GM11168 (cell line): ENCODE data around the gene DAAM1.

ENCODE experiments used
- in situ Hi-C: fragments of 300-500 bp; cut with MboI; formaldehyde crosslinking; loops from one replicate; pipeline ENCODE4 v1.12.0; 2022; ENCODE audit warnings: low sequenced_read_pairs; ENCODE audit not compliant: unreplicated experiment

DAAM1 gene

DNA sequence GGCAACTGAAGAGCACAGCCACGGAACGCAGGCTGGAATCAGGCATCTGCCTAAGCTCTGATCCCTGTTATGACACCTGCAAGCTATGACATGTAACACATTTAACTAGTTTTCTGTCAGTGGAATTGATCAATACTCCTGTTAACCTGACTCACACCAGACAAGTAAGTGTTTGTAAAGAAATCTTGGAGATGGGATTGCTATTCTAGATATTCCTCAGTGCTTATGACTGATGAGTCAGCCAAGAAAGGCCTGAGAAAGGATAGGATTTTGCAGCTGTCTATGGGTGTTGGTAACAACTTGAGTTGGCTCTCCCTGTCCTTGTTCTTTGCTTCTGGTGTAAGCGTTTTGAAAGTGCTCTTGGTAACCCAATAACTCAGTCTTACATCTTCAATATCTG is 166.2 kb downstream of the DAAM1 start:
- in situ Hi-C loops, result no loop called here

DNA sequence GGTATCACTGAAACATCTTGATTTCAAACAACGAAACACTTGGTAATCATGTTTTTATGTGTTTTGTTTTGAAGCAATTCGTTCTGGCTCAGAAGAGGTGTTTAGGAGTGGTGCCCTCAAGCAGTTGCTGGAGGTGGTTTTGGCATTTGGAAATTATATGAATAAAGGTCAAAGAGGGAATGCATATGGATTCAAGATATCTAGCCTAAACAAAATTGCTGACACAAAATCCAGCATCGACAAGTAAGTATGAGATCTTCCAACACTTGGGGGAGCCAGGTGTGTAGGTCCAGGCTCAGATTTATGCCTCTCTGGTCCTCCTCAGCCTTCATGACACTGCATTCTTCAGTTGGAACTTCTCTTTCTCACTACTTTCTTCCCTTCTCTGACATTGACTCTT is 166.6 kb downstream of the DAAM1 start:
- in situ Hi-C loops, result no loop called here

DNA sequence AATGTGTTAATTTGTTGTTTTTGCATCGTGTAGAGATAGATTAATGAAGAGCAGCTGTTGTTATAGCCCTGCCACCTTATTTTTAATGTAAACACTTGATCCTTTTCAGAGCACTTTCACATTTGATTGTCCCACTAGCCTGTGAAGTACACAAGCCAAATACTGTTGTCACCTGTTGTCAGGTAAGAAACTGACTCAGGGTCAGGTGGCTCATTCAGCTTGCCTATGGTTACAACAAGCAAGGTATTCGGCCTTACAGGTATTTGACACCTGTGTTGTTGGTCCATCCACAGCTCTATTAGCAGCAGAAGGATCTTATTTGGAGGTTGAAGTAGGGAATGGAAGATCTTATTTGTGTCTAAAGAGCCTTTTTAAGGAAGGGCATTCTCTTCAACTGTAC is 167.8 kb downstream of the DAAM1 start:
- in situ Hi-C loops, result no loop called here

DNA sequence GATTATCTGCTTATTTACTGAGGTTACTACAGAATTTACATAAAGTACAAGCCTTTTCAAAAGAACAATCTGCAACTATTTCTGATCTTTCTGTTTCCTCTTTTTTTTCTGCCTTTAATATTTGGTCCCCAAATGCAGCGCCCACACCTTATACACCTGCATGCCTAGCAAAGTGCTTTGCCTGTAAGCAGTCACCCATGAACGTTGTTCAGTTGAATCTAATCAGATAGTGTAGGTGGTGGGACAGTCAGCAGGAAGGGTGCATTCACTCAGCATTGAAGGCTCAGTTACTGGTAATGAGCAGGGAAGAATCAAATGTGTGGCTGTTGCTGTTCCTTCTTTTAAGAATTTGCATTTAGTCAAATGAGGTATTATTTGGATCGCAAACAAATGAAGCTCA is 168.3 kb downstream of the DAAM1 start:
- in situ Hi-C loops, result no loop called here

DNA sequence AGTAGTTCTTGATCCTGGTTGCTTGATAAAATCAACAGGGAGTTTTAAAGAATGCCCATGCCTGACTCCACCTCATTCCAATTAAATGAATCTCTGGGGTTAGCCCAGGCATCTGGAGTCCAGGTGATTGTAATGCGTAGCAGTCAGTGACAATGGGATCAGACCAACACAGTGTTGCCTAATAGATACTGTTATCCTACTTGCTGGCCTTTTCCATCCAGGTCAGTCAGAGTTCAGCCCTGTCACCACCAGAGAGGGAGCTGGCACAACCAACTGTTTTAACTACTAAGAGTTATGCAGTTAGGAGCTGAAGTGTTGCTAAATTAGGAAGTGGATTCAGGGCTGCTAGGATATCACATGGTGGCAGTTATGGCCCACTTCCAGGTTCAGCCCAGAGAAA is 169.6 kb downstream of the DAAM1 start:
- in situ Hi-C loops, result no loop called here

DNA sequence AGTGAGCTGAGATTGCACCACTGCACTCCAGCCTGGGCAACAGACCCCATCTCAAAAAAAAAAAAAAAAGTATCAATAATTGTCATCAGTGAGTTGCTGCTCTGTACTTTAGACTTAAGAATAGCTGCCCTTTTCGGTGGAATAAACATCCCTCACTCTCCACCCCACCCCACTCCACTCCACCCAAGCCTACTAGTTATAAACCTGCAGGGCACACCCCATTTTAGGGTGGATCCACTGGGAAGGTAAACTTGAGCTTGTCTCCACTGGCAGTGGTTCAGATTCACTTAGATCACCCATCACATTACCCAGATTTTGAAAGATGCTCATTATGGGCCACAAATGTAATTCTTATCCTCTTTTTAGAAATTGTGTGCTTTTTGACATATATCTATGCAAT is 170.3 kb downstream of the DAAM1 start:
- in situ Hi-C loops, result no loop called here

DNA sequence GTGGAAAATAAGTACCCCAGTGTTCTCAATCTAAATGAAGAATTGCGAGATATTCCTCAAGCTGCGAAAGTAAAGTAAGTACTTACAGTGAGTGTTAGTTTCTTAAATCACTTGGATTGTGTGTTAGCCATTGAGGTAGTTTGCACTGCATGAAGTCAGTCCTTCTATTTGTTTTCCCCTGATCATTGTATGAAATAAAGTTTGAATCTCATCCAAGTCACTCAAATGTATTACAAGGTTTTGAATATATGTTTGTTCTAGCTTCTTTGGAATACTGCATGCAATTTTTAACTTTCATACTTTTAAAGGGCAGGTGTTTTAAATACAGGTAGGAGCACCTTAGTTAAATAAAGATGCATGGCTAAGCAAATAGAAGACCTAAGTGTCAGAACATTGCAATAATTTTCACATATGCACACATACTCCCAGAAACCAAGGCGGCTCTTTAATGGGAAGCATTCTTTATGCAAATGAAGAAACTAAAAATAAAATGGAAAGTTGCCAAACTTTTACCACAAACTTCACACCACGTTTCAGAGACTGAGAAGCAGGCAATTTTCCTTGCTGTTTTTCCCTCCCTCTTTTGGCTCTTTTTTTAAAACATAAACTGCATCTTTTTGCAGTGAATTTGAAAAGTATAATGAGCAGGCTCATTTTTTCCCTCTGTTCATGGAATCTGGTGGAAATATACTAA is 171.1 kb downstream of the DAAM1 start:
- in situ Hi-C loops, result no loop called here

DNA sequence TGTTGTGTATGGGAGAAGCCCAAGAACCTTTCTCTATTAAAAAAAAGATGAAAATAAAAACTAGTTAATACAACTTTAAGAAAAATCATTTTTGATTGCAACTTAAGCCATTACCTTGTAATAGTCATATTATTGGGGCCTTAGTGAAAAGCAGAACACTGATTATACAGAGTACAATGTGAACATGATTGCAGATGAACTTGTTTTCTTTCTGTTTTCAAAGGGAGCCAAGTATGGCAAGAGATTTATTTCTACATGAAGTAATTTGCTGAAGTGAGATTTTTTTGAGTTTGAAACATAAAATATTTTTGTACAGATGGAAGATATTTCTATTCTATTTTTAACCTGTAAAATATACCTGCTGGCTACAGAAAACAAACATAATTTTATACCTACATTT is 171.8 kb downstream of the DAAM1 start:
- in situ Hi-C loops, result no loop called here

DNA sequence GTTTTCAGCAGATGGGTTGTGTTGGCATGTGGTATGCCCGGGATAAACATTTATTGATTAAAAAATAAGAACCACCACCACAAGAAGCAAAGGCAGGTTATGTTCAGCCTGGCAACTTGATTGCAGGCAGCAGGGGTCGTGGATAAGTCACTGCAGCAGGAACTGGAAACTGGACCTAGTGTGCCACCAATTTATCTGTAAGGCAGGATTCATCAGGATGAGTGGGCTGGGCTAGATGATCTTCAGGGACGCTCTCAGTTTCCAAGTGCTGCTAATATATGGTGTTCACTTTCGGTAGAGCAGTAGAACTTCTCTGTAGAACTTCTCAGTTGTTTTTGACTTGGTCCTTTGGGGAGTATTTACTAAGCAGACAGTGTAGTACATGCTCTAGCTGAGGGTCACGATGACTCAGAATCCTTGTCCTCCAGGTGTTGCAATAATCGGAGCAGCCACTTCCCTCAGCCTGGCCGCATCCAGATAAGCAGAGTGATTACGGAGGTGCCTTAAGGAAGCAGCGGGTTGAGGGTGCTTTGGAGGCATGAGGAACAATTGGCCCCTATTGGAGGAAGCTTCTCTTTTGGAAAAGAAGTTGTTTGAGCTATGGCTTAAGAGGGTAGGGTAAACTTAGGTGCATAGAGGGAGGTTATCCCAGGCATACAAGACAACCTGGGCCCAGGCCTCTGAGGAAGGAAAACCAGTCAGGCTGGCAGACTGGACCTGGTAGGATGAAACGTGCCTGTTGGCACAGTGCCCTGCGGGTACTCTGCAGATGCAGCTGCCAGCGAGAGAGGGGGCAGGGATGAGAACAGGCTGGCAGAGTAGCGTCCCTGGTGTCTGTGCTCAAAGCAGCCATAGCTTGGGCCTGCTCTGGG is 172.7 kb downstream of the DAAM1 start:
- in situ Hi-C loops, result no loop called here

DNA sequence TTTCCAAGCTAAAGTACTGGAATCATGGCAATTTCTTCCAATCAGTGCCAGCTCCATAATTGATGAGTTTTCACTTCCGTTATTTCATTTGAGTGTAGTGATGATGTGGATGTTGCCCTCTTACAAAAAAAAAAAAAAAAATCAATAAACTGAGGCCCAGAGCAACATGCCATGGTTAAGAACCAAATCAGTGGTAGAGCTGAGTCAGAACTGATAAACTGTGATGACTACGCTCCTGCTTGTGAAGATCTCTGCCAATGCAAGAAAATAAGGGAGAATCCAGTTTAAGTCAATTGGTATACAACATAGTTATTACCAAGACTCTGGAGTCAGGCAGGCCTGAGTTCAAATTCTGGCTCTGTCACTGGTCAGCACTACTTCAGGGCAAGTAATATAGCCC is 174.0 kb downstream of the DAAM1 start:
- in situ Hi-C loops, result no loop called here

DNA sequence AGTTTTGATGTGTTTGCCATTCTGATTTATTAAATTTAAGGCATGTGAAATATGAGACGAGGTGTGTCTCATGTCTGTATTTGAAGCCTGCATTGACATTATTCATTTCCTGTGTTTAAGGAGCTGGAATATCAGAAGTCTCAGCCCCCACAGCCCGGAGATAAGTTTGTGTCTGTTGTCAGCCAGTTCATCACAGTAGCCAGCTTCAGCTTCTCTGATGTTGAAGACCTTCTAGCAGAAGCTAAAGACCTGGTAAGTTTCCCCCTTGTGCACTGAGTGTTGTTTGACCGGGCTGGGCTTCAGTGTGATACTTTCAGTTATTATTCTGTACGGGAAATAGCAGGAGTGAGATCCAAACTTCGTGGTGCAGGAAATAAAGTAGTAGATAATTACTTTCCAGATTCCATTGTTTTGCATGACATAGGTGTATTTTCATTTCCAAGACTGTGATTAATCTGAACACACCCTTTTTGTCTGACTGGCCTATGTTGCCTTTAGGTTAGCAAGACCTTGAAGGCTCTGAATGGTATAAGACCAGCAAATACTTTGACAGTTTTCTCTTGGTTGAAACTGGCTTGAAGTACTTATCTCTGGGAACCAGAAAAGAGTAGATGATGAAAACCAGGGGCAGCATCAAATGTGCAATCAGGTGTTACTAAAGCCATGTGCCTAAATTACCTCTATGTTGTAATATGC is 175.2 kb downstream of the DAAM1 start:
- in situ Hi-C loops, result no loop called here

DNA sequence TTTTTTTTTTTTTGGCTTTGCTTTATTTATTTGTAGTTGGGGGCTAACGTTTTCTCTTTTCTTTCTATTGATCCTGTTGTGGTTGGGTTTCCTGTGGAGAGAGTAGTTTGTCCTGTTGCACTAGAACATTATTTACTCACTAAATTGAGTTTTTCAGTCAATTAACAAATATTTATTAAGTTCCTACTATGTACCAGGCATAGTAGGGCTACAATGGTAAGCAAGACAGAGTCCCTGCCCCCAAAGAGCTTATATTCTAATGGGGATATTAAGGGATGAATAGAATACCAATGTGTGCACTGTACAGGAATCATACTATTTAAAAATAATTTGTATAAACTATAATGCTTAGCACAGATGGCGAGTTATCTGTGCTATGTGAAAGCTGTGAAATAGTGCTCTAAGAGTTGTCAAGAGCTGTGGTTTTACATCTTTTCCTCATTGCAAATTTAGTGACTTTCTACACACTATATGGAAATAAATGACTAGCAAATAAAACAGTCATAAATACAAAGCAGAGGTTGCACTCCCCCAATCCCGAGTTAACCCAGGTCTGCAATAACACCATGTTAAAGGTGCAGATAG is 181.8 kb downstream of the DAAM1 start:
- in situ Hi-C loops, result no loop called here

DNA sequence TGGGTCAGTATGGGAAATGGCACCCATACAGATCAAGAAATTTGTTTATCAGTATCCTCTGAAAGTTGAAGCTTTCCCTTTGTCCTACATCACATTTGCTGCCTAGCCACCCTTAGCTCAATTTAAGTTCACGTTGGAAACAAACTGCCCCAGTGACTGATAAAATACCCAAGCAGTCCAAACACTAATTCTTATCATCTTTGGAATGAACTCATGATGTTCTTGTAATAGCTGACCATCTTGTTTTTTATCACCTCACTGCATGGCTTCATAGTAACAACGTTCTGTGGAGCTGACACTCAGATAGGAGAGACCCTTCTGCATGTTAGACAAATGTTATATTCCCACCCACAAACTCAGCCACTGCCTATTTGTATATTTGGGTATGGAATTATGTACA is 183.3 kb downstream of the DAAM1 start:
- in situ Hi-C loops, result no loop called here

DNA sequence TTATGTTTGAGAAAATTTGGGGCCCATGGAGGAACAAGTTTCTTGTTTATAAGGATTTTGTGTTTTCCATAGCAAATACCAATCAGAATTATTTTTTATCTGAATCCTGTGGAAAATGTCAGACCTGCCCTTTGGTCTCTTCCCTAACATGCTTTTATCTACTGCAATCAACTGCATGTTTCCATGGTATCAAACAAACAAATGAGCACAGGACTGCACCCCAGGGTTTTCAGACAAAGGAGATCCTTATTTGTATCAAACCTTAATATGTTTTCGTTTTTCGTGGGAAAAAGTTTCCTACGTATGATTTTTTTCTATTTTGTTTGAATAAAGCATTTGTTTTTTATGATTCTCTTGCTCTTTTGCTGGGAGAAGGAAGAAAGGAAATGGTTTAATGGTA is 185.6 kb downstream of the DAAM1 start:
- in situ Hi-C loops, result no loop called here

DNA sequence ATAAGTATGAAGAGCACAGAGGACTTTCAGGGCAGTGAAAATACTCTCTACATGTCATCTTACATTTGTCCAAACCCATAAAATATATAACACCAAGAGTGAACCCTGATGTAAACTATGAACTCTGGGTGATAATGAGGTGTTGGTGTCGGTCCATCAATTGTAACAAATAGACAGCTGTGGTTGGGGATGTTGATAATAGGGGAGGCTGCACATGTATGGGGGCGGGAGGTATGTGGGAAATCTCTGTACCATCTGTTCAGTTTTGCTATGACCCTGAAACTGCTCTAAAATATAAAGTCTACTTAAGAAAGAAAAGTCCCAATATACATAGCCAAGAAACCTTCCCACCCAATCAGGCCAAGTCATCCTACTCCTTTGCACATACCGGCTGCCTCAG is 188.2 kb downstream of the DAAM1 start:
- in situ Hi-C loops, result no loop called here

DNA sequence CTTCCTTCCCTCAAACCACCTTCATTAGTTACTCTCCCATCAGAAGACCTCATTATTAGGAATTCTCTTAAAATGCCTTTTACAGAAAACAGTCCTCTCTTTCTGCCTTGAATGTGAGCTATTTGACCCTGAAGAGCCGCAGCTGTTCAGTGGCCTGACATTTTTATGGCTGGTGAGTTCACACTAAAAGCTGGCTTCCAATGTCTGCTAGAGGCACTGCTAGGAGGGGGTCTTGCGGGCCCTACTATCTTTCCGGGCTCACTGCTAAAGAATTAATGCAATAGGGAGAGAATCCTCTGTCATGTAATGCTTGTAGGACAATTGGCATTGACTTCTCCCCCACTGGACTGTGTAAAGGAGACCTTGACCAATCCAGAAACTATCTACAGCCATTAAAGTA is 189.0 kb downstream of the DAAM1 start:
- in situ Hi-C loops, result no loop called here

DNA sequence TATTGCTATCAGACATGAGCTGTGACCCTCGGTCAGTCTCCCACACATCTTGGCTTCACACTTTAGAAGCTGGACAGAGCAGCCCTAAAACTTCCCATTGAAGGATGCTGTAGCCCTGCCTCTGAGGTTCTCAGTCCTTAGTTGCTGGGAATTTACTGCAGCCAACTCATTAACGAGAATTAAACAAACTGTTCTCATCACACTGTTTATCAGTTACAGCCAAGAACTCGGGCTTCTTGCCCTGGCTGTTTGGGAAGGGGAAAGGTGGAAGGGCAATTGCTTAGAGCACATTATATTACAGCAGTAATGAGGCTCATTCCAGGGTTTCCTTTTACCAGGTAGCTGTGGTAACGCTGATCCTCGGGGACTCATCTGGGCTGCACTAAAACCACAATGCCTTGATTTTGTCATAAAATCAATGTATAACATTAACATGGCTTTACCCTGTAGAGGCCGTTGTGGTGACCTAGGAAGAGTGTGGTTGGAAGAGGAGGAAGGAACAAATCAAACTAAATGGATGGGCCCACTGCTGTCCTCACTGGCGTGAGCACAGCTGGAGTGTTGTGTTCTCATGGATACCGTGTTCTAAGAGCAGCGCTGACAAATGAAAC is 189.6 kb downstream of the DAAM1 start:
- in situ Hi-C loops, result no loop called here

DNA sequence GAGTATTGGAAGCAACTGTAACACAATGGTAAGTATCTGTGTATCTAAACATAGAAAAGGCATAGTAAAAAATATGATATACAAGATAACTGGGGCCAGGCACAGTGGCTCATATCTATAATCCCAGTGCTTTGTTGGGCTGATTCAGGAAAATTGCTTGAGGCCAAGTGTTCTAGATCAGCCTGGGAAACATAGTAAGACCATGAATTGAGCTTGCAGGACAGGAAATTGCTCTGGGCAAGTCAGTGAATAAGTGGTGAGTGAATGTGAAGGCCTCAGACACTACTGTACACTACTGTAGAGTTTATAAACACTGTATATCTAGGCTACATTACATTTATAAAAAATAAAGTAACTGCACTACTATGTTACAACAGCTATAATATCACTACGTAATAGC is 201.5 kb downstream of the DAAM1 start:
- in situ Hi-C loops, result no loop called here

DNA sequence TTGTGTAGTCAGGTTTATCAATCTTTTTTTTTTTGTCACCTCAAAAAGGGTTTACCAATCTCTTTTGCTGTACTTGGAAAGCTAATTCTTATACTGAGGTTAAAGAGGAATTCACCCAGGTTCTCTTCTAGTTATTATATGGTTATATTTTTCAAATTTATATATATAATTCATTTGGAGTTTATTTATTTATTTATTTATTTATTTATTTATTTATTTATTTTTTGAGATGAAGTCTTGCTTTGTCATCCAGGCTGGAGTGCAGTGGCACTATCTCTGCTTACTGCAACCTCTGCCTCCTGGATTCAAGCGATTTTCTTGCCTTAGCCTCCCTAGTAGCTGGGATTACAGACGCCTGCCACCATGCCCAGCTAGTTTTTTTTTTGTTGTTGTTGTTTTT is 202.9 kb downstream of the DAAM1 start:
- in situ Hi-C loops, result no loop called here

DNA sequence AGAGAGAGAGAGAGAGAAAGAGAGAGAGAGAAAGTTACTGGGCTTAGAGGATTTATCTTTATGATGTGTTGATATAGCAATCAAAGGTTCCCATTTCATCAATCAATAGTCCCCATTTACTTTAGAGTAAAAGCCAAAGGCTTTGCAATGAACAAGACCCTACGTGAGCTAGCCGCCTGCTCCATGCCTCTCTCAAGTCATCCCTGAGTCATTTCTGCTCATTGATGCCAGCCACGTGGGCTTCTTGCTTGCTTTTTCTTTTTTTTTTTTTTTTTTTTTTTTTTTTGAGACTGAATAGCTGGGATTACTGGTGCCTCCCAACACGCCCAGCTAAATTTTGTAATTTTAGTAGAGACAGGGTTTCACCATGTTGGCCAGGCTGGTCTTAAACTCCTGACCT is 205.8 kb downstream of the DAAM1 start:
- in situ Hi-C loops, result no loop called here

DNA sequence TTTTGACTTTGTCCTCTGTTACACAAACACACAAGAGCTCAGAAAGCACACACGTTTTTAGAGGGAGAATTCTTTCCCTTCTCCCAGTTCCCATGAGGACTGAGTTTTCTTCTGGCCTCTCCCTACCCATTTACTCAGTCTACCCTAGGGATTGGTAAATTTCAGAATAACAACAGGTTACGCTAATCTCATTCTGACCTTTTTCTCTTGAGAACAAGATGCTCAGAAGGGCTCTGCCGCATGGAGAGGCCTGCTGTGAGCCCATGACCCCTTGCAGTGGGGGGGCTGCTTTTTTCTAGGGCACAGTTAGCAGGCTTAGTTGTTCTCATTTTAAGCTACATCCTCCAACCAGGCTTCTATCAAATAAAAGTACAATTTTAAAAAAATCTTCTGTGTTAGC is 207.2 kb downstream of the DAAM1 start:
- in situ Hi-C loops, result no loop called here
